A549 treated with CORT108297 at 1 μM for 4 hours (cell line): ENCODE results near the gene RGSL1. TPM values are rescaled to one million over a fixed set of nuclear protein-coding genes. Genes with fewer than 3 reads are reported as not detected.

ENCODE experiments used
- total RNA-seq: library from RNA; stranded (reverse); fragments of 200-300 nt; extraction: Qiagen RNA extraction; gene quantifications from 5 replicates; pipeline ENCODE4 v1.2.3, GENCODE V29; 2022

RGSL1 gene
- total RNA-seq: not detected in 5 replicates

GRCh38 chr1:182450087-182450486 lies at the start of gene RGSL1:
Gene RGSL1, plus strand, starts transcription at chr1:182450146. Its CDS starts 20 bp downstream, at chr1:182450166.

GRCh38 chr1:182400567-182400966 lies 49.4 kb upstream of the RGSL1 start, which contains the start of gene TEDDM1:
Gene TEDDM1, minus strand, starts transcription at chr1:182400667. Its CDS starts 182 bp downstream, at chr1:182400485.

GRCh38 chr1:182588500-182589396 lies 138.8 kb downstream of the RGSL1 start, which contains the start of gene RNASEL:
Gene RNASEL, minus strand, starts transcription at chr1:182589256. Its CDS starts 2,450 bp downstream, at chr1:182586806.

GRCh38 chr1:182604175-182605164 lies 154.5 kb downstream of the RGSL1 start, which contains the start of gene RGS16:
Gene RGS16, minus strand, starts transcription at chr1:182604389. Its CDS starts 130 bp downstream, at chr1:182604259.

Other genes with a start within 250 kb of the RGSL1 start
- 13.8 to 21.1 TPM (median 17.8 TPM) in 5 replicates for gene GLUL, start 58.4 kb upstream of the RGSL1 start, total RNA-seq
- gene TEDDM1, start 49.5 kb upstream of the RGSL1 start, total RNA-seq: not detected in 5 replicates
- gene RNASEL, start 139.1 kb downstream of the RGSL1 start, total RNA-seq: 1.9 to 2.8 TPM (median 2.2 TPM) in 5 replicates
- gene RGS16, start 154.2 kb downstream of the RGSL1 start, total RNA-seq: 0.18 to 0.29 TPM (median 0.25 TPM) in 5 replicates
- gene RGS8, start 234.4 kb downstream of the RGSL1 start, total RNA-seq: not detected in 5 replicates